Dedifferentiated amniotic fluid mesenchymal stem cell (primary cell): Measurements from ENCODE around the gene CCDC85A.

Experiments
- DNase-seq: peaks from one replicate; pipeline ENCODE4 v3.0.0-alpha.2; 2016; ENCODE audit errors: extremely low spot score

CCDC85A gene

GRCh38 chr2:56192664-56193305 is 9.0 kb downstream of the CCDC85A start:
- no peak for DNase-seq

- no peak for DNase-seq
Measured at GRCh38 chr2:56195563-56195962, 11.8 kb downstream of the CCDC85A start.

- no peak for DNase-seq
Measured at GRCh38 chr2:56197816-56198215, 14.0 kb downstream of the CCDC85A start.

GRCh38 chr2:56198936-56199335 is 15.1 kb downstream of the CCDC85A start:
- no peak for DNase-seq

GRCh38 chr2:56199492-56199891 is 15.7 kb downstream of the CCDC85A start:
- peak; percentile 65 for DNase-seq

GRCh38 chr2:56202381-56203121 is 18.8 kb downstream of the CCDC85A start:
- no peak for DNase-seq

GRCh38 chr2:56204556-56204955 is 20.8 kb downstream of the CCDC85A start:
- no peak for DNase-seq

GRCh38 chr2:56206250-56206649 is 22.5 kb downstream of the CCDC85A start:
- DNase-seq, result no peak

- DNase-seq, result no peak
Measured at GRCh38 chr2:56207760-56208159, 24.0 kb downstream of the CCDC85A start.

GRCh38 chr2:56208380-56208779 is 24.6 kb downstream of the CCDC85A start:
- DNase-seq, result no peak

GRCh38 chr2:56209701-56210100 is 25.9 kb downstream of the CCDC85A start:
- no peak for DNase-seq

- DNase-seq, result no peak
Measured at GRCh38 chr2:56210291-56210690, 26.5 kb downstream of the CCDC85A start.

GRCh38 chr2:56211048-56211447 is 27.3 kb downstream of the CCDC85A start:
- no peak for DNase-seq

GRCh38 chr2:56215911-56216310 is 32.1 kb downstream of the CCDC85A start:
- DNase-seq, result no peak

- no peak for DNase-seq
Measured at GRCh38 chr2:56217106-56217505, 33.3 kb downstream of the CCDC85A start.

GRCh38 chr2:56222481-56222880 is 38.7 kb downstream of the CCDC85A start:
- DNase-seq, result no peak

GRCh38 chr2:56224316-56224715 is 40.5 kb downstream of the CCDC85A start:
- DNase-seq, result no peak

- no peak for DNase-seq
Measured at GRCh38 chr2:56227811-56228210, 44.0 kb downstream of the CCDC85A start.

- no peak for DNase-seq
Measured at GRCh38 chr2:56229397-56230060, 45.7 kb downstream of the CCDC85A start.

- no peak for DNase-seq
Measured at GRCh38 chr2:56230156-56230555, 46.4 kb downstream of the CCDC85A start.

GRCh38 chr2:56231361-56231760 is 47.6 kb downstream of the CCDC85A start:
- DNase-seq, result no peak

- no peak for DNase-seq
Measured at GRCh38 chr2:56232912-56233311, 49.1 kb downstream of the CCDC85A start.

GRCh38 chr2:56234241-56234640 is 50.5 kb downstream of the CCDC85A start:
- DNase-seq, result no peak
